Esophagus muscularis mucosa (tissue), 4 donors: ENCODE results near the gene NTSR2. TPM values are rescaled to one million over a fixed set of nuclear protein-coding genes. Genes with fewer than 3 reads are reported as not detected.

ENCODE experiments used
- DNase-seq: peaks from one replicate; pipeline ENCODE4 v3.0.0-alpha.2; 2017; ENCODE audit errors: extremely low spot score
- H3K27ac ChIP-seq, 4 donors: fragments of 200-600 bp; sonication (generic); replicated peaks in 1 of 4; 1 replicate in 3 of 4; 2 replicates in 1 of 4; pipeline ENCODE4 v1.5.1; 2016 to 2019; ENCODE audit warnings: mild to moderate bottlenecking in 1 of 4
- H3K27me3 ChIP-seq, 4 donors: fragments of 200-600 bp; sonication (generic); one replicate each; pipeline versions ENCODE4 v1.5.1 to v1.6.0; 2016 to 2019
- H3K36me3 ChIP-seq, 4 donors: fragments of 200-600 bp; sonication (generic); one replicate each; pipeline ENCODE4 v1.5.1; 2016 to 2019
- H3K4me1 ChIP-seq, 4 donors: fragments of 200-600 bp; sonication (generic); one replicate each; pipeline ENCODE4 v1.5.1; 2016 to 2019
- H3K4me3 ChIP-seq, 4 donors: fragments of 200-600 bp; sonication (generic); 1 replicate in 2 of 4; 2 replicates in 2 of 4; pipeline ENCODE4 v1.5.1; 2016 to 2019; ENCODE audit warnings: mild to moderate bottlenecking in 4 of 4, moderate library complexity in 1 of 4
- H3K9me3 ChIP-seq, 4 donors: fragments of 200-600 bp; sonication (generic); 1 replicate in 3 of 4; 2 replicates in 1 of 4; pipeline ENCODE4 v1.5.1; 2016 to 2019
- CTCF ChIP-seq, 3 experiments: fragments of 200-600 bp in 2 of 3; fragments of 450-650 bp in 1 of 3; sonication (generic) in 2 of 3; IDR thresholded peaks; one replicate each; pipeline ENCODE4 v1.5.1; 2017 to 2019; ENCODE audit warnings: antibody characterized with exemption in 3 of 3, mild to moderate bottlenecking in 2 of 3, moderate library complexity in 1 of 3
- EP300 ChIP-seq: sonication (generic); formaldehyde crosslinking; IDR thresholded peaks from one replicate; pipeline ENCODE4 v1.6.1; 2017; ENCODE audit warnings: antibody characterized with exemption
- POLR2A ChIP-seq: fragments of 450-650 bp; IDR thresholded peaks from one replicate; pipeline ENCODE4 v1.6.1; 2017; ENCODE audit warnings: antibody characterized with exemption, moderate library complexity, mild to moderate bottlenecking, low read depth
- POLR2AphosphoS5 ChIP-seq, 2 donors: sonication (generic); formaldehyde crosslinking; IDR thresholded peaks; one replicate each; pipeline ENCODE4 v1.6.1; 2017; ENCODE audit warnings: antibody characterized with exemption in 2 of 2
- WGBS: methylation state at CpG from one replicate; pipeline ENCODE4 v1.1.5; 2018; 5-methylcytosine and 5-hydroxymethylcytosine counted together
- intact Hi-C: fragments of 100-400 bp; cut with DNase I; formaldehyde crosslinking; loops from one replicate; pipeline ENCODE4 v1.15.1; 2023
- total RNA-seq, 4 donors: library from RNA; depleted of rRNA; stranded (reverse); fragments of >200 nt; gene quantifications; one replicate each; pipeline versions ENCODE4 v1.1.0 to v1.2.1, GENCODE V29; 2016

The NTSR2 gene
- total RNA-seq, 4 donors from 2014 or later: not detected

- Histone ChIP-seq H3K4me1 (peaks cover 0 to 3% (median 0%) of the 10 kb centered on the region in 4 donors), H3K36me3 (peaks cover 0 to 62% (median 14%) of the 10 kb centered on the region in 4 donors), H3K27ac (no peak overlapping the region), H3K27me3 (no peaks in the 10 kb centered on the region), H3K4me3 (no peak overlapping the region), H3K9me3 (peaks cover 0 to 12% (median 9%) of the 10 kb centered on the region in 4 donors)
- DNase-seq: no peak
- TF ChIP-seq POLR2AphosphoS5 (IDR thresholded peaks at IDR 0.05) (no peak), POLR2A (no peak), EP300 (no peak), CTCF (IDR thresholded peaks at IDR 0.05) (no peak)
- intact Hi-C loops: no loop called here
- 74% methylated on average over 9 of the region's 11 CpGs for WGBS
Observed at GRCh38 chr2:11629851-11630250, 40.1 kb downstream of the NTSR2 start.

GRCh38 chr2:11629215-11629614 is 40.8 kb downstream of the NTSR2 start:
- DNase-seq: no peak
- intact Hi-C loops: no loop called here
- Histone ChIP-seq H3K36me3 (peaks cover 0 to 58% (median 14%) of the 10 kb centered on the region in 4 donors), H3K9me3 (peaks cover 0 to 12% (median 9%) of the 10 kb centered on the region in 4 donors), H3K27me3 (no peaks in the 10 kb centered on the region), H3K4me3 (no peak overlapping the region), H3K4me1 (peaks cover 0 to 3% (median 0%) of the 10 kb centered on the region in 4 donors), H3K27ac (no peak overlapping the region)
- WGBS: 89% methylated on average over 11 of the region's 11 CpGs
- TF ChIP-seq CTCF (IDR thresholded peaks at IDR 0.05): no peak
- TF ChIP-seq EP300: no peak
- no peak for TF ChIP-seq POLR2A
- no peak for TF ChIP-seq POLR2AphosphoS5 (IDR thresholded peaks at IDR 0.05)

GRCh38 chr2:11628675-11629074 is 41.3 kb downstream of the NTSR2 start:
- peaks cover 0 to 3% (median 0%) of the 10 kb centered on the region in 4 donors for H3K4me1 ChIP-seq
- no peak overlapping the region for H3K27ac ChIP-seq
- no peaks in the 10 kb centered on the region for H3K27me3 ChIP-seq
- intact Hi-C loops: no loop called here
- no peak overlapping the region for H3K4me3 ChIP-seq
- whole genome bisulfite sequencing: 90% methylated on average over 9 of the region's 9 CpGs
- peaks cover 0 to 12% (median 9%) of the 10 kb centered on the region in 4 donors for H3K9me3 ChIP-seq
- TF ChIP-seq POLR2AphosphoS5 (IDR thresholded peaks at IDR 0.05) (no peak), POLR2A (no peak), EP300 (no peak), CTCF (IDR thresholded peaks at IDR 0.05) (no peak)
- peaks cover 0 to 53% (median 12%) of the 10 kb centered on the region in 4 donors for H3K36me3 ChIP-seq
- DNase-seq: no peak

- Histone ChIP-seq H3K4me3 (no peak overlapping the region), H3K36me3 (peaks cover 0 to 39% (median 11%) of the 10 kb centered on the region in 4 donors), H3K27me3 (no peaks in the 10 kb centered on the region), H3K27ac (no peak overlapping the region), H3K4me1 (peaks cover 0 to 3% (median 0%) of the 10 kb centered on the region in 4 donors), H3K9me3 (peaks cover 0 to 12% (median 9%) of the 10 kb centered on the region in 4 donors)
- intact Hi-C loops: no loop called here
- no peak for DNase-seq
- 88% methylated on average over 10 of the region's 10 CpGs for WGBS
- TF ChIP-seq EP300 (no peak), POLR2A (no peak), CTCF (IDR thresholded peaks at IDR 0.05) (no peak), POLR2AphosphoS5 (IDR thresholded peaks at IDR 0.05) (no peak)
Observed at GRCh38 chr2:11625671-11626070, 44.3 kb downstream of the NTSR2 start.

GRCh38 chr2:11624893-11625292 is 45.1 kb downstream of the NTSR2 start:
- peaks cover 0 to 3% (median 0%) of the 10 kb centered on the region in 4 donors for H3K4me1 ChIP-seq
- no peak for DNase-seq
- 93% methylated on average over 10 of the region's 10 CpGs for WGBS
- no peak for TF ChIP-seq CTCF (IDR thresholded peaks at IDR 0.05)
- TF ChIP-seq POLR2AphosphoS5 (IDR thresholded peaks at IDR 0.05): no peak
- H3K9me3 ChIP-seq: peaks cover 0 to 12% (median 9%) of the 10 kb centered on the region in 4 donors
- H3K4me3 ChIP-seq: no peak overlapping the region
- intact Hi-C loops: no loop called here
- H3K27me3 ChIP-seq: no peaks in the 10 kb centered on the region
- H3K27ac ChIP-seq: no peak overlapping the region
- peaks cover 0 to 34% (median 11%) of the 10 kb centered on the region in 4 donors for H3K36me3 ChIP-seq
